NCI-H2196 (cell line): ENCODE measurements around the gene LCOR.
"Not testable (repeated sequence)": the region's sequence is repeated elsewhere in the genome, so short reads cannot be mapped to it uniquely, and the experiment has no call there.

Experiments
- DNase-seq: peaks from one replicate; lab custom pipeline; 2025; ENCODE audit not compliant: unreplicated experiment; lab: John Stamatoyannopoulos, UW

LCOR gene

DNA sequence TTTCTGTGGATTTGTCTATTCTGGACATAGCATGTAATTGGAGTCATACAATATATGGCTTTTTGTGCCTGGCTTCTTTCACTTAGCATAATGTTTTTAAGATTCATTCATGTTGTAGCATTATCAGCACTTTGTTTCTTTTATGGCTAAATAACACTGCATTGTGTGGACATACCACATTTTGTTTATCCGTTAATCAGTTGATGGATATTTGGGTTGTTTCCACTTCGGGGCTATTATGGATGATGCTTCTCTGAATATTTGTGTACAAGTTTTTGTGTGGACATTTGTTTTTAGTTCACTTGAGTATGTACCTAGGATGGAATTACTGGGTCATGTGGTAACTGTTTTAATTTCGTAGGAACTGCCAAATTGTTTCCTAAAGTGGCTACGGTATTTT, 6.4 kb downstream of the LCOR start:
- DNase-seq, result no peak

DNA sequence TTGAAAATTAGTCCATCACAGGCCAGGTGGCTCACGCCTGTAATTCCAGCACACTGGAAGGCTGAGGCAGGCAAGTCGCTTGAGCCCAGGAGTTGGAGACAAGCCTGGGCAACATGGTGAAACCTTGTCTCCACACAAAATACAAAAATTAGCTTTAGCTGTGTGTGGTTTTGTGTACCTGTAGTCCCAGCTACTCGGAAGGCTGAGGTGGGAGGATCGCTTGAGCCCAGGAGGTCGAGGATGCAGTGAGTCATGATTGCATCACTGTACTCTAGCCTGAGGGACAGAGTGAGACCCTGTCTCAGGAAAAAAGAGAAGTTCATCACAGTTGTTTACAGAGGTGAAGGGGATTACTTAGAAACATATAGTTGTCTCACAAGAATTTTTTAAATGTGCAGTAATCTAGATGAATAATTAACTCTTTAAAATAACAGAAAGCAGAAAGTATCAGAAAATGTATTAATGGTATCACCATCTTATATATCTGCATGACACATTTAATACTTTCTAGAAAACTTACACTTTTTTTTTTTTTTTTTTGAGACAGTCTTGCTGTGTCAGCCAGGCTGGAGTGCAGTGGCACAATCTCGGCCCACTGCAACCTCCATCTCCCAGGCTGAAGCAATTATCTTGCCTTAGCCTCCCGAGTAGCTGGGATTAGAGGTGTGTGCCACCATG, 8.9 kb downstream of the LCOR start:
- DNase-seq, result no peak

DNA sequence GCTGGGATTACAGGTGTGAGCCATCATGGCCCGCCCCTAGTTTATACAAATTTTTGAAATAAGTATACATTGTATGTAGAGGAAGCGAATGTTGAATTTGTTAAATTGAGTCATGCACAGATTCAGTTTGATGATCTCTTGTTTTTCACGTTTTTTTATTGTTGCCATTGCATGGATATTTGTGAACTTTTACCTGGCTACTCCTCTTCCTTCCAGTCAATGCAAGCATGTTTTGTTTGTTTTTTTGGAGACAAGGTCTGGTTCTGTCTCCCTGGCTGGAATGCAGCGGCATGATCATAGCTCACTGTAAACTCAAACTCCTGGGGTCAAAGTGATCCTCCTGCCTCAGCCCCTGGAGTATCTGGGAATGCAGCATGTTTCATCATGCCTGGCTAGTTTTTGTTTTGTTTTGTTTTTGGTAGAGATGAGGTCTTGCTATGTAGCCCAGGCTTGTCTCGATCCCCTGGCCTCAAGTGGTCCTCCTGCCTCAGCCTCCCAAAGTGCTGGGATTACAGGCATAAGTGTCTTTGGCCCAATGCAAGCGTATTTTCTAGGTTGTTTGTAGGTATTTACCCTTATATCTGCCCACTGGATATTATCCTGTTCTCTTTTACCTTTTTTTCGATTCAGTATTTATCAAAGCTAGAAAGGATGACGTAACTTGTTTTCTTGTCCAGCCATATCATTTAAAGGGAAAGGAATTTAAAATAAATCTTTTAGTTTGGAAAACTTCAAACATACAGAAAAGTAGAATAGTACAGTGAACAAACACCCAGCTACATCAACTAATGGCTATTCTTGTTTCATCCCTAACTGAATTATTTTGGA, 11.0 kb downstream of the LCOR start:
- no peak for DNase-seq

DNA sequence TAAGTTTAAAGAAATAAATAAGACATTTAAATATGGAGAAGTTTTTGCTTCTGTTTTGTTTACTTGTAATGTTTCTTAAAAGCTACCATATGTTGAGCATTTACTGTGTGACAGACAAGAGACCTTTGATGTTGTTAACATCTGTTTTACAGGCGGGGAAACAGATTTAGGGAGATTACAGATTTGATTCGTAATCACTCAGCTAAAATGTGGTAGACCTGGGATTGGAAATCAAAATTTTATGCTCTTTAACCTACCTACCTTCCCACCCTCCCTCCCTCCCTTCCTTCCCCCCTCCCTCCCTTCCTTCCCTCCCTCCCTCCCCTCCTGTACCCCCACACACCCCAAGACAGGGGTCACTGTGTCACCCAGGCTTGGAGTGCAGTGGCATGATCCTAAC, 11.7 kb downstream of the LCOR start:
- DNase-seq, result no peak

DNA sequence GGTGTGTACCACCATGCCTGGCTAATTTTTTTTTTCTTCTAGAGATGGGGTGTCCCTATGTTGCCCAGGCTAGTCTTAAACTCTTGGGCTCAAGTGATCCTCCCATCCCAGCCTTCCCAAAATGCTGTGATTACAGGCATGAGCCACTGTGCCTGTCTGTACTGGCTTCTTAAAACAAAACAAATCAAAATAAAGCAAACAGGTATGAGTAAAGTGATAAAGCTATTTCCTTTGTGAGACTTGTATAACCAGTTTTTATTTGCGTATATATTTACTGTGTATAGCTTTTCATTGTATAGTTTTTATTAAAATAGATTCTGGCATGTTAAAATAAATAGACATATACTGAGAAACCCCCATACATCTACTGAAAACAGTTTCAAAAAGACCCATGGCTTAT, 14.3 kb downstream of the LCOR start:
- DNase-seq, result no peak

DNA sequence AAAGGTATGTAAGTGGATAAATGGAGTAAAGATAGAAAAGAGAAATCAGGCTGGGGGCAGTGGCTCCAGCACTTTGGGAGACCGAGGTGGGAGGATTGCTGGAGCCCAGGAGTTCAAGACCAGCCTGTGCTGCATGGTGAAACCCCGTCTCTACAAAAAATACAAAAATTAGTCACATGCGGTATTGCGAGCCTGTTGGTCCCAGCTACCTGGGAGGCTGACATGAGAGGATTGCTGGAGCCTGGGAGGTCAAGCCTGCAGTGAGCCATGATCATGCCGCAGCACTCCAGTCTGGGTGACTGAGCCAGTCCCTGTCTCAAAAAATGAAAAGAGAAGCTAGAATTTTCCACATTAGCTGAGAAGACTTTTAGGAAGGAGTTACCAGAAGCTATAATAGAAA, 14.8 kb downstream of the LCOR start:
- DNase-seq, result no peak

DNA sequence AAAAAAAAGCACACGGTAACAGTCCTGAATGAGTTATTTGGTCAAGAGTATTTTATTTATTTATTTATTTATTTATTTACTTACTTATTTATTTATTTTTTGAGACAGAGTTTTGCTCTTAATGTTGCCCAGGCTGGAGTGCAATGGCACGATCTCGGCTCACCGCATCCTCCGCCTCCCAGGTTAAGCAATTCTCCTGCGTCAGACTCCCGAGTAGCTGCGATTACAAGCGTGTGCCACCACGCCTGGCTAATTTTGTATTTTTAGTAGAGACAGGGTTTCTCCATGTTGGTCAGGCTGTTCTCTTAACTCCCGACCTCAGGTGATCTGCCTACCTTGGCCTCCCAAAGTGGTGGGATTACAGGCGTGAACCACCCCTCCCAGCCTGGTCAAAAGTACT, 15.3 kb downstream of the LCOR start:
- not testable (repeated sequence) for DNase-seq

DNA sequence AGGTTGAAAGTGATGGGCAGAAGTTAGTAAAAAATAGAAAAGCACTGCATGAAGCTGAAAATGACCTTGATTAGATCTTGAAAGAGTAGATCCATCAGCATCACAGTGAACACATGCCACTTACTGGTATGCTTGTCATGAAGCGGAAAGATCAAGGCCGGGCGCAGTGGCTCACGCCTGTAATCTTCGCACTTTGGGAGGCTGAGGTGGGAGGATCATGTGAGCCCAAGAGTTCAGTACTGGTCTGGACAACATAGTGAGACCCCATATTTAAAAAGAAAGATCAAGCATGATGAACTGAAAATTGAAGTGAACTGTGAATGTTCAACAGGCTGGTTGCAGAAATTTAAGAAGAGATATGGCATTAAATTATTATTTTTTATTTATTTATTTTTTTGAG, 18.0 kb downstream of the LCOR start:
- no peak for DNase-seq

DNA sequence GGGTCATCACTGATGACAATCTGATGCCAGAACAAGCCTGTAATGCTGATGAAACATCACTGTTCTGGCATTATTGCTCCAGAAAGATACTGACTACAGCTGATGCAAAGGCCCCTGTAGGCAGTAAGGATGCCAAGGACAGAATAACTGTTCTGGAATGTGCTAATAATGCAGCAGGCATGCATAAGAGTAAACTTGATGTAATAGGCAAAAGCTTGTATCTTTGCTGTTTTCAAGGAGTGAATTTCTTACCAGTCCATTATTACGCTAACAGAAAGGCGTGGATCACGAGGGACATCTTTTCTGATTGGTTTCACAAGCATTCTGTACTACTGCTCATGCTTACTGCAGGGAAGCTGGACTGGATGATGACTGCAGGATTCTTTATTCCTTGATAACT, 18.7 kb downstream of the LCOR start:
- no peak for DNase-seq

DNA sequence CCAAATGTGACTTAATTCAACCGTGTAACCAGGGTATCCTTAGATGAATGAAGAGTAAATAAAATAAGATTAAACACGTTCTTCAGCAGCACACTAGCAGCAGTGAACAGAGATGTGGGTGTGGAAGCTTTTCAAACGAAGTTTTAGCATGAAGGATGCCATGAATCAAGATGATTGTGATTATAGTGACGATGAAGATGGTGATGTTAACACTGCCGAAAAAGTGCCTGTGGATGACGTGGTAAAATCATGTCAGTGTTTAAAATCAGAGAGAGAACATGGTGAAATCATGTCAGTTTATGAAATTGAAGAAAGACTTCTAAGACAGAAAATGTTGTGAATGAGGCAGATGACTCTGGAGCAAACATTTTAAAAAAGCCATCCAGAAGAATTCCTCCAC, 19.2 kb downstream of the LCOR start:
- DNase-seq, result no peak

DNA sequence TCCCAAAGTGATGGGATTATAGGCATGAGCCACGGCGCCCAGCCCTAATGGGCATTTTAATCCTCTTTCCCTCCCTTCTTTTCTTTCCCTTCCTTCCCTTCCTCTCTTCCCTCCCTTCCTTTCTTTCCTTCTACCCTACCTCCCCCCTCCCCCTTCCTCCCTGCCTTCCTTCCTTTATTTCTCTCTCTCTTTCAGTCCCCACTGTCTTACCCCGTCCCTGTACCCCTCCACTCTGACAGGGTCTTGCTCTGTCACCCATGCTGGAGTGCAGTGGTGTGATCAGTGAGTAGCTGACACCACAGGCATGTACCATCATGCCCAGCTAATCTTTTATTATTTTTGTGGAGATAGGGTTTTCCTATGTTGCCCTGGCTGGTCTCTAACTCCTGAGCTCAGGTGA, 24.2 kb downstream of the LCOR start:
- DNase-seq, result no peak

DNA sequence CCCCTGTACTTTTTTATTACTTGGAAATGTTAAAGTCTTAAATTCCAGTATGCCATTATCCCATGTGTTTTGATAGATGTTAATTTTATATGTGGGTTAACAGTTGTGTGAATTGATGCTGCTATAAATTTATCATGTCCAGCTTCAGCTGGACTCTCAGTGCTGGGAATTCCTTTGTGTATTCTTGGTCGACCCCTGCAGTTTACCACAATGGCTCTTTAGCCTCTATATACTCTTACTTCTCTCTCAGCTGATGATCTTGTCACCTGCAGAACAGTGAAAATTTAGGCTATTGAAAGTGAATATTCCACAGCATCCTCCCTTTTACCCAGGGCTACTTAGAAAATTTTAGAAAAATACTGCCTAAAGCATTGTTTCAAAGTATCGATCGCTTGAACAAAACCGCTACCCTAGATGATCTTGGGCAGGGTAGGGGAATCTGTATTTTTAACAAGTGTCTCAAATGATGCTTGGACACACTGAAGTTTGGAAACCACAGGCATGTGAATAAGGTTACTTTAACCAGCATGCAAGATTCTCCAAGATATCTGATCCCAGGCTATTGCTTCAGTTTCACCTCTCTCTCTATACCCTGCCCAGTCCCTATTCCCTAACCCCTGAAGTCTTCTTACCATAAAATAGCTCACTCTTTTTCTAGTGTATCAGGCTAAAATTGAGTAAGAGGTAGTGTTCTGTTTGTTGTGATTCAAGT, 25.4 kb downstream of the LCOR start:
- DNase-seq, result no peak

DNA sequence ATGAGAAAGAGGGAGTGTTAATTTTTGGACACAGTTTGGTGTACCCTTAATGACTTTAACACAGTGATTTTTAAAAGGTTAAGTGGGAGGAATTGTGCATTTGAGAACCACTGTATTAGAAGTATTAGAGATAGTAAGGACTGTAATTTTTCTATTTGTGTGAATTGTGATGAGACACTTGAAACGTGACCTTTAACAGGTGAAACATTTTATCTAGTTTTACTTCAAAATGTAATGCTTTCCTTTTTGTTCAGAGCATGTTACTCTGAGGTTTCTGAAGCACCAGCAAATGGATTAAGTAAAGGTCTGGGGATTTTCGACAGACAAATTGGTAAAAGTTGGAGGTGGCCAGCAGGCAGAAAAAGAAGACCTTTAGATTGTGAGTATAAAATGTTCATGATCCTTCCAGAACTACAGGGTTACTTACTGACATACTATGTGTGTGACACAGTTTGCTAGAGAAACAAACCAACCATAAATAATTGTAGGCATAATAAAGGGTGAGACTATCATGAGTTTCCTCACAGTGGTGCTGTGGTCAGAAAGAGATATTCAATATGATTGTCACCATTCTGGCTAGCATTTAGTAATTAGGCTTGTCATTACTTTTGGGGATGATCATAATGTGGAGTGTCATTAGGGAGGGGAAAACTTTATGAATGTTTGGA, 26.1 kb downstream of the LCOR start:
- DNase-seq, result no peak

DNA sequence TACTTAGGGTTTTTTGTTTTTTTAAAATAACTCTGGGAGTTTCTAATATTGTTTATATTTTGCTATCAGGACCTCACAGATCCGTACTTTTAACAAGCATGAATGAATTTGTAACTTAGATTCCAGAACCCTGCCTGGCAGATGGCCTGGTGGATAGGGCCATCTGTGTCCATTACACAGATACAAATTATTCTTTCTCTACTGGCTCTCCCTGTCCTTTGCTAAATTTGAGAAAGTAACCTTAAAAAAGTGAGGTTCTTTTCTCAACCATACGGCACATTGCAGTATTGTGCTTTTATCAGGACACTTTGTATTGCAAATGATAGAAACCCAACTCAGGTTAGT, 26.6 kb downstream of the LCOR start:
- DNase-seq, result no peak

DNA sequence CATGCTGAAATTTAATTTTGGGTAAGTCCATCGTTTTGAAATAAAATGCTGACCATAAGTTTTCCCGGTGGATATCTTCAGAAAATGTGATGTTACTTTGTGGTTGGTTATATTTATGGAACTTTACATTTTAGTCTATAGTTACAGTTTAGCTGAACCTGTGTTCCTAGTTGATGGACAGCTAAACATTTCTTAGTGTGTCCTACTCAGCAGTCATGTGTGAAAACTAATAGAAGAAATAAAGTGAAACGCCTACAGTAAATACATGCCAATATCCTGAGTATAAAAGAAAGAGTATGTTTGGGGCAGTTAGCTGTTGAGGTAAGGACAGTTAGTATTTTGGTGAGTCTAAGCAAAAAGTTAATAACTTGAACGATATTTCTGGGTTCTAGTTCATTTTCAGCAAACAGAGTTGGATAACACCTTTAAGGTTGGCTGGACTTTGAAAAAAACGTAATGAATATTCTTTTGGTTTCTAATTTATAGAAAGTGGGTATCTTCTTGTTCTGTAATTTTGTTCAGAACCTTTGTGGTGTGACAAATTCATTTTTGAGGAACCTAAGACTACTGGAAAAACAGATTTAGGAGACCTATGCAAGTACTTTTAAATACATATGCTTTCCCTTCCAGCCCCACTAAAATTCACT, 28.7 kb downstream of the LCOR start:
- DNase-seq, result no peak

DNA sequence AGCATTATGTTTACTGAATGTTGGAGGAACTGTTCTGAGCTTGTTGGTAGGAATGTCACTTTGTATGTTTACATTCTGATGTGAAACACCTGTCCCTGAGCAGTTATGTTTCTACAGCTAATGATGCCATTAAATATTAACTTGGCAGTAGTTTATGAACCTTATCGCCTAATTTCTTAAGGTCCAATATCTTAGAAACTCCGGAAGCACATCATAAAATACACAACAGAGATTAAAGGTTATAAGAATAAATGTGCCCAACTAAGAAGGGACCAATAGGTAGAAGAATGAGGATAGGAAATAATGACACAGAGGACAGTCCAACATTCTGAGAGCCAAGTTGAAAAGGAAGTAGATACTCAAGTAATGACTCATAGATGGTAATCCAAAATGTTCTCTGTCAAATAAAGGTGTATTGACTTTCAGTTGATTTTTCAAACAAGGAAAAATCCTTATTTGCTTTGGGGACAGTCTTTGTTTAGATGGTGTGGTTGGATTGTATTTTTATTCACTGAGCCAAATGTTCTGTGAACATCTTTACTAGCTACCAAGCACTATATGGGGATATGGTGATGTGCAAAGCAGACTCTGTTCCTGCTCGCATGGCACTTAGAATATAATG, 31.9 kb downstream of the LCOR start:
- DNase-seq, result peak; percentile 25

DNA sequence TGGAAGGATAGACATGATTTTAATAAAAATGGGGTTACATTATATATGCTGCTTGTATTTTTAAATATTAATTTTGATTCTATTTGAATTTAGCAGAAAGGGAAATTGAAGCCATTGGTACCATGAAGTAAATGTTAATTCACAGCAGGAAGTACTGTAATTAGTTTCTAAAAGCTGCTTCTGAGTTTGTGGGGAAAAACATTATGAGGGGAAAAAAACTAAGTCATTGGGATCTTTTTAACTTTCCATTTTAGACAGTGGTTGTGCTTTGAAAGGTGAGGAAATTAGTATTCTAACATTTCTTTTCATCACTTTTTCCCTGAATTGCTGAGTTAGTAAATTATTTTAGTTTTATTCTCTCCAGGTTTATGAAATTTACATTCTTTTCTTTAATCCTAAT, 41.0 kb downstream of the LCOR start:
- no peak for DNase-seq

DNA sequence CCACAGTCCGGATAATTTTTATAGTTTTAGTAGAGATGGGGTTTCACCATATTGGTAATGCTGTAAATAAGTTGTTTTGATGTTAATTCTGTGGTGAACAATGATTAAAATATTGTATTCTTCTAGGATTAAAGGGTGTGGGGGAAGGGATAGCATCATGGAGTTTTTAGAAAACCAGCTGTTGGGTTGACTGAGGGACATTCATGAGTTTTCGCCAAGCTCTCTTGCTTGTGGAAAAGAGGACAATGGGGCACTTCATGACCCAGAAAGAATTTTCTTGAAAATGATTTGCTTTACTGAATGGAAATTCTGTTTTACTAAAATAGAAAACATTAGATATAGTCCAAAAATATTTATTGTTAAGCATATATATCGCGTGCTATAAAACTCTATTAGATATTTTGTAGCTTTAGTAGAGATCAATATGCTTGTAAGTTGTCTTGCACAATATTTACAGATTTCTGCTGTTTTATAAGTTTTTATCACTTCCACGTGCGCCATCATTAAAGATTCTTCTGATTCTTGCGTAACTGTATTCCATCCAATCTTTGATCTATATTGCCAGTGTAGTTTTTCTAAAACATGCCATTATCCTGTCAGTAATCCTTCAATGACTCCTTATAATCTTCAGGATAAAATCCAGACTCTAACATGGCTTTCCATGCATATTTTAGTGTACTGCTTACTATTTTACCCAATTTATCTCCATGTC, 41.8 kb downstream of the LCOR start:
- no peak for DNase-seq

DNA sequence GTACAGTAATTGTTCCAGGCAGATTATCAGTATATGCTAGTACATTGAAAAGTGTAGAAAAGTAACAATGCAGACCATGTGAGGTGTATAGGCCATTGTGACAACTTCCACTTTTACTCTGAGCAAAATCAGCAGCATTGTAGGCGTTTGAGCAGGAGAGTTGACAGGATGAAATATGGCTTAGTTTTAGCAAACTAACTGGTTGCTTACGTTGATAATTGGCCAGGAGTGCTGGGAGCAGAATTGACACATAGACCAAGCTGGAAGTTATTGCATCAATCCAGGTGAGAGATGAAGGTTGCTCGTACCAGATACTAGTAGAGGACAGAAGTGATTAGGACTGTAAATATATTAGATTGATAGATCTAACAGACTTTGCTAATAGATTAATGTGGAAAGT, 46.0 kb downstream of the LCOR start:
- no peak for DNase-seq

DNA sequence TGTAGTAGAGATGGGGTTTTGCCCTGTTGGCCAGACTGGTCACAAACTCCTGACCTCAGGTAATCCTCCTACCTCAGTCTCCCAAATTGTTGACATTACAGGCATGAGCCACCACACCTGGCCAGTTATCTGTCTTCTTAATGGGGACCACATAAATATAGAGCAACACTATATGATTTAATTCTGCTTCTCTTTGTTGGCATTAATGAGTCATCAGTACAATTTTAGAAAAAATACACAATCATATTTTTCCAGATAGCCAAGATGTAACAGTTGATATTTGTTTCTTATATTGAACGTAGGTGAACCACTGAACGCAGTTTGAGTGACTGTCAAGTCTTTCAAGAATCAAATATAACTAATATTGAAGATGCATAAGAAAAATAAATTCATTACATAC, 48.5 kb downstream of the LCOR start:
- DNase-seq, result no peak
